ENCODE results near the gene HS1BP3.

Gene HS1BP3

DNA sequence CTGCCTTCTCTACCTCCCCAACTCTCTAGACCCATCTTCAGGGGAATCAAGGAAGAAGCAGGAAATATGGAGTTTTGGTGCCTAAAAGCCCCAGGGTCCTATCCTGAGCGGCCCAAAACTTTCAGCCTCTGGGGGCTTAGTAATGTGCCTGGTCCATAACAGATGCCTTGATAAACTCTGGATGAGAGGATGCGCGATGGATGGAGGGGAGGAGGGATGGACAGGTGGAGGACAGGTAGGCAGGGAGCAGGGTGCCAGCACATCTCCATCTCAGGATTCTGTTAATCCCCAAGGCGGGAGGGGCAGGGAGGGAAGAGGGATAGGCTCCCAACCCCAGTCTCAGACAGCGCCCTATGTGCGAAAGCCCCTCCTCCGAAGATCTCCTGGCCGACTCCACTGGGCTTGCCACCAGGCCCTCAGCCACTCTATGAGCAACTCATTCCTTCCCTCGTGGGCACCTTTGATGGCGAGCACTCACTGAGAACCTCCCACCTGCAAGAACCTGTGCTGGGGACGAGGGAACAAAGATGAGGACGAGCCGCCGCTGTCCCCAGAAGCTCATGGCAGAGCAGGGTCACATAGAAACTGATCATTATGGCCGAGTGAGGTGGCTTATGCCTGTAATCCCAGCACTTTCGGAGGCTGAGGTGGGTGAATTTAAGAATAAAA is 23.1 kb downstream of the HS1BP3 start:
- no peak for DNase-seq

DNA sequence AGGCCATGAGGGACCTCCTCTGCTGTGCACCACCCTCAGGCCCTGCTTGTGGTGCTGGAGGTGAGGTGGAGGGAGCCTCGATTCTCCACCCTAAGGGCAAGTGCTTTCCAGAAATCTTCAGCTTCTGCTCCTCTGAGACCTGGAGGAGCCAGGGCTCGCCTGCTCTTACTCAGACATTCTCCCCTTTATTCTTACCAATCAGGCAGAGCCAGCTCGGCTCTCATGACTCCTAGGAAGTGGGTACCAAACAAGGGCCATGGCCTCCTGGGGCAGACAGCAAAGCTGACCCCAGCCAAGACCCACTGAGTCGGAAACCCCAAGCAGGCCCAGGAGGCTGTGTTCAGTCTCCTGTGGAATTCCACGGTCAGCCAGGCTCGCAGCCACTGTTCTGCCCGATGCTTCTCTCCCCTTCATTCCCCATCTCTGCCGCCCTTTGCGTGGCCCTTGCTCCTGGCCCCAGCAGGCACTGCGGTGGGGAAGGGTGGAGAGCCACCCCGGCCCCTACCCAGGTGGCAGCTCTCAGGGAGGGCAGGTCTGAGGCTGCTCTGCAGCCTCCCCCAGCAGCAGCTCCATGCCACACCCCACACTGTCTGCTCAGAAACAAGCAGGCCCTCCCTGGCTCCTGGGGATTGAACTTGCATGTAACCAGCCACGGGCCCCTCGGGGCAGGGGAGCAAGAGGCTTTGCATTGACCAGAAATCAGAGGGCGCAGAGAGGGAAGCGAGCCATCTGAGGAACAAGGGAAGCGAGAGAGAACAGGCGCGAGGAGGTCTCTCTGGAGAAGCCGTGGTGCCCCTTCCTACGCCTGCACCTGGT is 24.0 kb downstream of the HS1BP3 start:
- DNase-seq, result no peak

DNA sequence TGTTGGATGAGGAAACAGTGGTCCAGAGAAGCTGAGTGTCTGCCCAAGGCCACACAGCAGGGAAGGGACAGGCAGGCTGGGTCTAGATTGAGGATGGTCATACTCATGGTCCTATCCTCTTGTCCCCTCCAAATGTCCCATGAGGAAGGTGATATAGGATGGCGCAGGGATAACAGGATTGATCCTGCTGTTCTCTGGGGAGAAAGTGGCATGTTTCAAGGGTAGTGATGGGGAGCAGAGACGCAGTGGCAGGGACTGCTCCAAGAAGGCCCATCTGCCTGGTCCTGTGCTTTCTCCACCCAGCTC is 24.6 kb downstream of the HS1BP3 start:
- DNase-seq, result no peak

GRCh38 chr2:20625491-20626391 is 25.2 kb downstream of the HS1BP3 start:
- DNase-seq, result peak in 1 of 2 experiments; percentile 48

- DNase-seq, result no peak
Observed at GRCh38 chr2:20624884-20625485, 25.9 kb downstream of the HS1BP3 start.

- no peak for DNase-seq
Observed at GRCh38 chr2:20624156-20624883, 26.6 kb downstream of the HS1BP3 start.

- DNase-seq, result no peak
Observed at GRCh38 chr2:20623741-20624155, 27.1 kb downstream of the HS1BP3 start.

DNA sequence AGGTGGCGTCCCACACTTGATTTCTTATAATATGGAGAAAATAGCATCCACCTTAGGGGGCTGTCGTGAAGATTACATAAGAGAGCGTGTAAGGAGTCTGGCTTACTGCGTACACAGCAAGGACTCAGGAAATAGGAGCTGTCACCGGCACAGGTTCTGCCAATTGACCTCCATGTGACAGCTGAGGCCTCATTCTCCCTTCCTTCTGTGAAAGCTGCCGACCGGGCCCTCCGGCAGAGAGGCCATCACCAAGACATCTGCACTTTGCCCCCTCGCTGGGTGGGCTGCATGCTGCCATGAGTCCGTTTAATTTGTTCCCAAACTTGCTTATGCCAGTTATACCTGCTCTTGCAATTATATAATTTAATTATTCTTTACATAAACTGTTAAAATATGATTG is 27.7 kb downstream of the HS1BP3 start:
- no peak for DNase-seq

GRCh38 chr2:20622731-20623130 is 28.2 kb downstream of the HS1BP3 start:
- no peak for DNase-seq

- DNase-seq, result no peak
Observed at GRCh38 chr2:20622296-20622686, 28.6 kb downstream of the HS1BP3 start.

DNA sequence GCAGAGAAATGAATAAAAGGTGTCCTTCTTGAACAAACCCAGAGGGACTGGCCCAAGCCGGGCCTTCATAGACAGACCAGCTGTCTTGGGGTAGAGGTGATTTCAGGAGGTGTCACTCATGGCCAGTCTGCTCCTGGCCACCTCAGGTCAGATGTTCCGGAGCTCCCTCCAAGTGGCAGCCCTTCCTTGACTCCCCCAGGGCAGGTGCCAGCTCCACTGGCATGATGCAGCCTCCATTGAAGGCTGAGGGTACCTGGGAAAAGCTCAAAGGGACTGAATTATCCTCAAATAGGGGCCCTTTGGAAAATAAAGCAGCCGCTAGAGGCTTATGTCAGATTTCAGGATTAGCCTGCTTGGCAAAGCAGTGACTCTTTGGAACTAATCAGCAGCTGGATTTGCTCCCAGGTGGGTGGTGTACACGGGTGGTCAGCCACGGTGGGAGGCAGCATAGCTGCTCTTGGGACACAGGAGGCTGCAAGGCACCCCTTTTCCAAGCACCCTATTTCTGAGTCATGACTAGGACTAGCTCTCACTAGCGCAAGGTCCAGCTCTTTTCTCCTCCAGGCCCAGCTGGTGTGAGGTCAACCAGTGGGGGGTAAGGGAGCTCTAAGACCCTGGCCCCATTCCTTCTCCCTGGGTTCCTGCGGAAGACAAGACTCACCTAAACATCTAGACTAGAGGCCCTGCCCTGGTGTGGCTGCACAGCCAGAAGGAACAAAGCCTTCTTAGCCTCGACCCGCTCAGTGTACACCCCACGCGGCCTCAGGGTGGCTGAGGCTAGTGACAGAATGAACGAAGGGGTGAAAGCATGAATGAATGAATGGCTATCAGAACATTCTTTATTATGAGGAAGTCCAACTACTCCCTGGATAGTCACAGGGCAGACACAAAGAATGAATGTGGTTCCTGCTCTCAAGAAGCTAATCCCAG is 29.3 kb downstream of the HS1BP3 start:
- DNase-seq, result no peak

DNA sequence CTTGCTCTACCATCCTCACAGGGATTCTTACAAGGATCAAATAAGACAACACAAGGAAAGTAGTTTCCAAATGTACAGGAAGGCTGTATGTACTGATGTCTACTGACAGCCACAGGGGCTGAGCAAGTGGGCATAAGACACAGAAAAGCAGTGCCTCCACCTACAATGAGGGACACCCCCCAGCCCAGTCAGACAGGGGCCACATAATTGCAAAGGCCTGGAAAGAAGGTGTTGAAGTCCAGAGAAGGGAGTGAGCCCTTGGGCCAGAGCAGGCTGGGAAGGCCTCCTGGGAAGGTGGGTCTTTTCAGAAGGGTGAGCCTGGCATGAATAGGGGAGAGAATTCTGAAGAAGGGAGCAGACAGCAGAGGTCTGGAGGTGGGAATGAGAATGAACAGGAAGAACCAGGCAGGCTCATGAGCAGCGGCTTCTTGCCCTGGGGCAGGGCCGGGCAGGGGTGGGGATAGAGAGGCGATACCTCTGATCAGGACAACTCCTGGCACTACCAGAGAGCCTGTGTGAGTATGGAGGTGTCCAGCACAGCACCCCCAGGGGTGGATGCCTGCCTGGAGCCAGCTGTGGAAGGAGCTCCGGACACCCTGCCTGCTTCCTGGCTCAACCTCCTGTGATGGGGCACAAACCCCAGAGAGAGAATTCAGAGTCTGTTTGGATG is 30.1 kb downstream of the HS1BP3 start:
- no peak for DNase-seq

DNA sequence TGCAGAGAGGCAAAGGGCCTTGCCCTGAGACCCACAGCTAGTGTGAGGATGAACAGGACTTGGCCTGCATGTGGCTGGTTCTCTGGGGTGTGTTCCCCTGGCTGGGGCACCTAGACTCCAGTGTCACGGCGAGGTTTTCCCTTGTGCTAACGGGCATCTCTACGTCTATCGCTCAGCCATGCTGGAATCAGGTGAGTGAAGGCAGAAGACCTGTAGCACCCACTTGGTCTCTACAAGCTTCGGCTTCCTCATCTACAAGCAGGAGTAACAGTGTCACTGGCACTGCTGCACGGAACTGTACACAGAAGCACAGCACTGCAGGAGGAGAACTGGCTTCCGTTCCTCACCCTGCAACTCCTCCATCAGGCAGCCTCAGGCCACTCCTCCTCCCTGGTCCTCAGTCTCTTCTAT is 30.6 kb downstream of the HS1BP3 start:
- no peak for DNase-seq

- no peak for DNase-seq
Observed at GRCh38 chr2:20619624-20620024, 31.3 kb downstream of the HS1BP3 start.

- DNase-seq, result no peak
Observed at GRCh38 chr2:20618886-20619521, 31.9 kb downstream of the HS1BP3 start.

GRCh38 chr2:20618468-20618885 is 32.4 kb downstream of the HS1BP3 start:
- DNase-seq, result no peak

GRCh38 chr2:20617892-20618467 is 32.9 kb downstream of the HS1BP3 start:
- DNase-seq, result peak; percentile 66 to 79

DNA sequence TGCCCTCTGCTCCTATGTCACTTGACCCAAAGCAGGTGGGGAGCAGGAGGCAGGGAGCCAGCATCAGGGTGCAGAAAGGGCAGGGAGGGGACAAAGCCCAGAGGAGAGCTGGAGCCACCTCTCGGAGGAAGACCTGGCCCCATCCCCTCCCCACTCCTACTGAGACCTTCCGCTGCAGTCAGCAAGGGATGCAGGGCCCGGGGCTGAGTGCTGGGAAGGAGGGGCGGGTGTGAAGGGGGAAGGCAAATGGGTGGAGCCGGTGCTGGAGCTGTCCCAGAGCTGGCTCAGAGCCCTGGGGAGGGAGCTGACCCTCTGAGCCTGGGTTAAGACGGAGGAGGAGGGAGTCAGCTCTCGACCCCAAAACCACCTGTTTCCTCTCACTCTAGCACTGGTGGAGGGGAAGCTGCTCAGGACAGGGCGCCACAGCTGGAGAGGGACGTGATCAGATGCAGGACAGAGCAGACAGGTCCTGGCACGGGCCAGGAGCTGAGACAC is 33.8 kb downstream of the HS1BP3 start:
- DNase-seq, result peak in 1 of 2 experiments; percentile 16

DNA sequence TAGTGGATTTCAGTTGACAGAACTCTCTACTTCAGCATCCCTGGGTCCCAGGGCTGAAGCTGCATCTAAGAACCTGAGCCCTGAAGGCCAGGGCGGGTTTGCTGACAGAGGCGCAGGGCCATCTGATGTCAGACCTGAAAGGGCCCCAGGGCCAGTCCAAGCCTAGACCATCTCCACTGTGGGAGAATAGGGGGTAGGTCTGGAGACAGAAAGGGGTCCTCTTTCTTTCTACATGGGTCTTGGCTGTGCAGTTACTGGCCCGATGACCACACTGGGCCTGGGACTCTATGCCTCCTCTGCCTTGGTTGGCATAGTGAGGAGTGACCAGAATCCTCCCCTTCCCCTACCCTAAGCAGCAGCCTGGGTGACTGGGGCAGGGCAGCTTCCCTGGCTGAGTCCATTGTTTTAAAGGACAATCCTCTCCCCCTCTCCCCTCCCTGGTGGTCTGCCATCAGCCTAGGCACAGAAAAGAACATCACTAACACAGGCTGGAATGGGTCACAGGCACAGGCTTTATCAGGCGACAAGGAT is 34.5 kb downstream of the HS1BP3 start:
- DNase-seq, result no peak
